GM18909 (cell line): ENCODE measurements around the gene SLC9C1.

Experiments used
- ATAC-seq: cut with Tn5 transposase; IDR thresholded peaks from one replicate; pipeline ENCODE4 v1.9.1; 2021; ENCODE audit warnings: mild to moderate bottlenecking; ENCODE audit not compliant: unreplicated experiment, poor library complexity

The SLC9C1 gene

DNA sequence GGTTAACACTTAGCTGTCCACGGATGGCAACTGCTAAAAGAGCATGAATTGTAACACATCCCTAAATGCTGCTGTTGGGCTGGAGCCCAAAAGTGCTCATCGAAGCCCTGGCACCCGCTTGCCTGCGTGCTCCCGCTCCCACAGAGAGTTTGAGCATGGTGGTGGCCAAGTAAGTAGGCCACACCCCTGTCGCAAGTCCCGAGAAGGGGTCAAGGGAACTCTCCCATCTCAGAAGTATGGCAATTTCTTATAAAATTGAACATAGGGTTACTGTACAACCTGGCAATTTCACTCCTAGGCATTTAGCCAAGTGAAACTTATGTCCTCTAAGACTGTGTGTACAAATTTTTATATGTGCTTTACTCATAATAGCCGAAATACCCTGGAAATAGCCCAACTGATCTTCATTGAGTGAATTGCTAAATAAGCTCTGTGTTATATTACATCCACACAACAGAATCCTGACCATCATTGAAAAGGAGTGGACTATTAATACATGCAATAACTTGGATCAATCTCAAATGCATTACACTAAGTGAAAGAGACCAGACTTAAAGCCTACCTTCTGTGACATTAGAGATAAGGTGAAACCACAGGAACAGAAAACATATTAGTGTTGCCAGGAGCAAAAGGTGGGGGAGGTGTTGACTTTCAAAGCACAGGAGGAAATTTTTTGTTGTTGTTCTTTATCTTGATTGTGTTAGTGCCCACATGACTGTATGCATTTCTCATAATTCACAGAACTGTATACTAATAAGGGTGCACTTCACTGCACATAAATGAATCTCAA is 159.5 kb downstream of the SLC9C1 start:
- ATAC-seq, result no peak

DNA sequence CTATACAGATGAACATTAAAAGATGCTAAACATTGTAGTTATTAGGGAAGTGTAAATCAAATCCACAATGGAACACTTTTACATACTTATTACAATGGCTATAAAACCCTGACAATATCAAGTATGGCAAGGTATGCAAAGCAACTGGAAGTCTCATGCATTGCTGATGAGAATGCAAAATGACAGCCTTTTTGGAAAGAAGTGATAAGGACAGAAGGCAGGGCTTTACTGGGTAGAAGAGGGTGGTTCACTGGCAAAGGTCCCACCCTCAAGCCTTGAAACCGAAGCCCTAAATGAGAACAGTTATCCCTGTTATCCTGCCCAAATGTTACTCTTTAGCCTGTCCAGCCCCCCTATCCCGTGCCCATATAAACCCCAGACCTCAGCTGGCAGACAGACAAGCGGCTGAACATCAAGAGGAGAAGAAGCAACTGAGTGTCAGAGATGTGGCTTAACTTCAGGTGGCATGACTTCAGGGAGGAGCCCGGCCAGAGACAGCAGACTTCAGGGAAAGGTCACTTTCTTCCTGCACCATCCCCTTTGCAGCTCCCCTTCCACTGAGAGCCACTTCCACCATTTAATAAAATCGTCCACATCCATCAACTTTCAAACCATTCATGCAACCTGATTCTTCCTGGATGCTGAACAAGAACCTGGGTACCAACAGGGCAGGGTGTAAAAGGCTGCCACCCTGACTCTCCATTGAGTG is 160.2 kb downstream of the SLC9C1 start:
- ATAC-seq, result no peak

DNA sequence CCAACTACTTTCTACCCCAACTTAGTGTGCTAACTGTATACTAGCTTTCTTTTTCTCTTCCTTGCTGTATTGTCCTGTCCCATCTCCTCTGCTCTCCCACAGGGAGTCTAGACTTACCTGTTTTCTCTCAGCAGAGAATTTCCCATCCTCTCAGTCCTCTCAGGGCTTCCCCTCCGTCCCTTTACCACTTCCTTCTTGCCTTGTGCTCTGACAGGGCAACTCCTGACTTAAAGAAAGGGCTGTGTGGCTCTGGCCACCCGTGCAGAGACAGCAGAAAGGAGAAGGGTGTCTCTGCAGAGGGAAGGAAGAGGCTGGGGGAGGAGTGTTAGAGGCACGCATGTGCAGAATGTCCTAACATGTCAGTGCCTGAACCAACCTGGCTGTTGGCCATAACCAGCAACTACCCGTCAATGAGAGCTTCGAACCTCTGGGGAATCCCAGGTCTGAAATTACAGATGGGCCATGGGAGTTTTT is 161.0 kb downstream of the SLC9C1 start, which contains the start of gene GCSAM:
GCSAM (minus strand) TSS at position 274 of the 474 bp plus-strand sequence; CDS start at position 146, 128 bp downstream.
- peak; percentile 80 for ATAC-seq

DNA sequence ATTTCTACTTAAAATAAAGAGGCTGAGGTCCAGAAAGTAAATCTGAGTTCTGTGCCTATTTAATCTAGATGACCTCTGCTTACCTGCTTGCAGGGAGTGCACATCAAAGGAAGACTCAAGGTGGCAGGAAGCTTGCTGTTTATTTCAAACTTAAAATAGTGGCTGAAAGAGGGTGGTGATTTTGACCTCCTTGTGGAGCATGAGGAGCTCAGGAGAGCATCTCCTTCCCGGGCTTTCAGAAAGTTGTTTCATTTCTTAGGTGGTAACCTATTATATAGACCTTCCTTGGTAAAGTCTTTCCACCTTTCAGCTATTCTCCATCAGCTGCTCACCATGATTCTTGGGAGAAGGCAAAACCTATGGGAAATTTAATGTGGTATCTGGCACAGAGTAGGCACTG is 161.5 kb downstream of the SLC9C1 start:
- ATAC-seq, result no peak

DNA sequence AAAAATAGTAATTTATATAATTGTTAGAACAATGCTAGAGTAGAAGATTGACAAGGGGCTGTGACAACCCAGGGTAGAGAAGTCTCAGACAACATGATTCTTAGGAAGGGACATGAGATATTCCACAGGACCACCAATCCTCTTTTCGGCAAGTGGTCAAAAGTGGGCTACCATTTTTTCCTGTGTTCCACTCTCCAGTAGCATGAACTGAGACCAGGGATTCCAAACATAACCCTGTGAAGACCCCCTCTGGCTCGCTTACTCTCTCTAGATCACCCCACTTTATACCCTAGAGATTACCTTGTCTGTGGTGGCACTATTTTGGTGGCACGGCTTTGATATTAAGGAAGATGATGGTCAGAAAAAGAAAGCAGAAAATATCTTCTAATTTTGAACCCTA is 161.9 kb downstream of the SLC9C1 start:
- no peak for ATAC-seq

DNA sequence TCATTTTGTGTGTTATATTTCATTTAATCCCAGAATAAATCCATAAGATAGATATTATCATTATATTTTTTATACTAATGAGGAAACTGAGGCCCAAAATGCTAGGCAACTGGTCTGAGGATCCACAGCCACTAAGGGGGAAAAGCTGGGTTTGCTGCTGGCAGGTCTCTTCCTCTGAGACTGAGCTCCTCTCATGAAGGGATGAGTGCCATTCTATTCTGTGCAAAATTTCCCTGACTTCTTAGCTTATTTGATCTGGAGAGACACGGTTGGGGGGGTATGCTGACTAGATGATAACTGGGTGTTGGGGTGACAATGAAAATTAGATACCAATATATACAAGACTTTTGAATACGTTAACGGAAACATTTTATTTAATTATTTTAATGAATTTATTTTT is 162.9 kb downstream of the SLC9C1 start:
- ATAC-seq, result no peak

DNA sequence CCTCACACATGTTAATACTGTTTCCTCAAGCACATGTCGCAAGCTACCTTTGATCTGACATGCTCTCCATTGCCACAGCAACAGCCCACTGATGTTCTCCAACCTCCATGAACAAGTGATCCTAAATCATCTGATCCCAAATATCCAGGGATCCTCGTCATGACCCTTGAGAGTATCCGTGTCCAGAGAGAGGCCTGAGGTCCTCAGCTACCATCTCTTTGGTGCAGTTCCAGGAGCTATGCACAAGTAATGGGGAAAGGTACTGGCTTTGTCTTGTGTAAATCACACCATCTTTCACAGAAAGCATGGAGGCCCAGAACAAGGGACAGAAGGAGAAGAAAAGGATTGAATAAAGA is 163.4 kb downstream of the SLC9C1 start:
- ATAC-seq, result no peak

DNA sequence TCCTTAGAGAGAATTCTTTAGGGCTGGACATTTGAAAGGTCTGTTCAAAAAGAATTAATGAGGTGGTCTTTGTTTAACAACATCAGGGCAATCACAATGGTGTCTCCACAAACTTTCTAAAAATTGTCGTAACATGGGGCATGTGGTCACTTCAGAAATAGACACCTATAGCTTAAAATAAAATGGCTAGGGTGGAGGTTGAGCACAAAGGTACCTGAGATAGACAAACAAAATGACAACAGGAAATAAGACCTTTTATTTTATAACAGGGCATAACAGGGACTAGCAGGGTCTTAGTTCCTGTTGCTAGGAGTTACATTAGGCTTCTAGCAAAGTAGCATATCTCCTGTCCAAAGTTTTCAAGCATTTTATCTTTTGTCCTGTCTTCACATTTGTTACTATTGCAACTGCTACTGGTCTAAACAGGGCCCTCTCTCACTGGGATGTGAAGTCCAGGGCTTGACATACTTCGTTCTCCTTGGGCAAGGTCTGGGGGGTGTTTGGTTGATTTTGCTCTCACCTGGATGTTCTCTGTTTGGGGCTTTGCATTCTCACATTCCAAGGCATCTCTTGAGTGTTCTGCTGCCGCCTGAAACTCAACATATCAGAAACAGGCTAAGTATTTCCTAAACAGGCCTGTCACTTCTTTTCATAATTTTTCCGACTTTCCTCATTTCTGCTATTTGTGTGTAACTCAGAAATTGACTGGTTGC is 163.9 kb downstream of the SLC9C1 start:
- no peak for ATAC-seq

DNA sequence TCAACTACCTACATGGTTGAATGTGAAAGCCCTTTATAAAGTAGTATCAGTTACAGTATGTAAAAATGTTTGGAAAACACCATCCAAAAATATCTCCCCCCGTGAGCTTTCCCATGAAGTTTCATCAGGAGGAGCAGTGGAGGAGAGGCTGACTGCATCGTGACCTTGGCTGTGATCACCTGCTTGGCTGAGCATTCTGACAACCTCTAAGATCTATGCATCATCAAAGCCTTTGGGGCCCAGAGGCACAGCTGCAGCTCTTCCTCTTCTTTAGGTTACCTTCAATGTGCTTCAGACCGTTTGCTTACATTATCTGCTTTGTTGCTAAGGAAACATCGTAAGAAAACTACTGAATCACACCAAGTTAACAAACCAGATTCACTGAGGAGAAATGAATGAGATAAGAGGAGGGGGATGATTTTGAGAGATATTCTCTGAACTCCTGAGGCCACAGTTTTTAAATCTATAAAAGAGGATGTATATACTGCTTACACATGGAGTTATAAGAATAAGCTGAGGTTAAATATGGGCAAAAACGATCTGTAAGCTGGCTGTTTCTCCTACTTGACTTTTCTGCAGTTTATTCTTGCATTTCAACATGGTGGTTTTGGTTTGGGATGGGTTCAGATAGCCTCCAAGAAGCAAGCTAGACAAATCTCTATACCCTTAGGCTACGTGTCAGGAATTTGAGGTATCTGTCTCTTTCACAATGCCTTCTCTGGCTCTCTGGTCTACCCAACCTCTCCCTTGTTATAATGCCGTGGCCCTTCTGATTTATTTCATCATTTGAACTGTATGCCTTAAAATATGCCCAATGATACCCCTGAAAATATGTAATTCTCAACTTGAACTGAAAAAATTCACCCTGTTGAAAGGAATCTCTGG is 164.9 kb downstream of the SLC9C1 start:
- ATAC-seq, result peak; percentile 56

DNA sequence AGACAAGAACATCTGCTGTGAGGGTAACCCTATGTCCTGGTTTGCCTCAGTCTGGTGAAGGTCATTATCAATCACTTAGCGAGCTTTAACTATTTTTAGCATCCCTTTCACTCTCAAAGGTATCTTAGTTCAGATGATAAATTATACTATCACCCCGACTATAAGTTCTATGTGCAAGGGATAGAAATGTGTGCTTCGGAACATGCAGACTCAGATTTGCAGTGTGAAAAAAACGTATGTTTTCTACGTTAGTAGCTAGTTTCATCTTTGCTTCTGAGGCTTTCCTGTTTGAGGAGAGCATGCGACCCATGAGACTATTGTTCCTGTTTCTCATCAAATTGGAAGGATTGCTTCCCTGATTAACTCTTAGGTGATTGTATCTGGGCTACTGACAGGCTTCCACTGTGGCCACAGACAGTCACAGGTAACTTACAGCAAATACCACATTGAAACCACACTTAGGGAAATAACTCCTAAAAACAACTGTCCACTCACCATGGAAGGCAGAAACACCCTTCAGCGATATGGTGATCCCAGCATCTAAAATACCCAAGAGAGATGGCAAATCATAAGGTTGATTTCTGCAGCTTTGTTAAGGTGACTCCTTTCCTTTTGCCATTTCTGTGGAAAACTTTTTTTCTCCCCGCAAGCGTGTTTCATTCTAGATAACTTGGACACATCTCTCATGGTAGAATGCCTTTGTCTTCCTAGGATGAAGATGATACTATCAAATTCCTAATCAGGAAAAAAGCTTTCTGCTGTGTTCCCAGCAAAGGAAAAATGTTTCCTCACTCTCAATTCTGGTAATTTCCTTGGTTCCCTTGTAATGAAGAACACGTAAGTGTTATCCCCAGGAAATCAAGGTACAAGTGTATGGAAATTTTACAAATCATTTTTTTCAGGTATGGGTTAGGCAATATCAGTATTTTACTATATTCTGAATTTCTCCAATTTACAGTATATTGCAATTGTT is 166.2 kb downstream of the SLC9C1 start:
- no peak for ATAC-seq

DNA sequence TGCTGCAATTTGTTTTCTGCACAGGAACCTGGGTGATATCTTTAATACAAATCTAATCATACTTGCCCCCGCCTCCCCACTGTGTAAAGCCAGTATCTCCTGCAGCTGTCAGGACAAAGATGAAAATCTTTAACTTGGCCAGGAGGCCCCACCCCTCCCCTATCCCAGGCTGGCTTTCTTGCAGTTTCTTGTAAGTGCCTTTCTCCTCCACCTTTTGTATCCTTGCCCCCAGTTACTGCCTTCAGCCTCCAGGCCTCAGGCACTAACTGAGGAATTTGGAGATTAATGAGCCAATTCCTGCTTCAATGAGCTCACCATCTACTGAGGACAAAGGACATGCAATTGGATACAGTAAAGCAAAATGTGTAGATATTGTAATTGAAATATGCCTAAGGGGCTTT is 167.5 kb downstream of the SLC9C1 start:
- no peak for ATAC-seq

DNA sequence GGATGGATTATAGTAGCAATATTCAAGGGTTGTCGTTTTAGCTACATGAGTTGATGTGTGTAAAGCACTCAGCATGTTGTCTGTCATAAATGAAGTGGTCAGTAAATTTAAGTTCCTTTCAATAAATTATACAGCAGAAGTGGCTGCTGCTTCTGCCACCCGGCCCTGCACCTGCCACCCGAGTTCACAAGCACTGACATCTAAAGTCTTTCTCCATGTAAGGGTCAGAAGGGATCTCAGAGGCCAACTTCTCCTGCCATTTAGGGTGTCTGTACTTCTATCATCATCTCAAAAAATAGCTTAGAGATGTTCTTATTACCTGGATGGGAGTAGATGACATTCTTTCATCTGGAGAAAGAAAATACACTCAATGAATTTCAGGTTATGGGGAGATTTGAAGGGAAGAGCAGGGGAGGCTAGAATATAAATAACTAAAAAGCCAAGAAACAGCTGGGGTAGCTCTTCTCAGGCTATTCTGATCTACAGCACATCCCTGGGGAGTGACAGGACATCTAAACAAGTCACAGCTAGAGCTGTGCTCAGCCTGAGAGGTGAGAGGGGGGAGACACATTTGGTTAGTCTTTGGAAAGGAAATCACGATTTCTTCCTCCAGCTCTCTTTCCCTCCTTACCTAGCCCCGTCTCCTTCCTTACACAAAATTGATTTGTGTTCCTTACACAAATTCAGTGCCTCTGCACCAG is 169.0 kb downstream of the SLC9C1 start:
- ATAC-seq, result no peak

DNA sequence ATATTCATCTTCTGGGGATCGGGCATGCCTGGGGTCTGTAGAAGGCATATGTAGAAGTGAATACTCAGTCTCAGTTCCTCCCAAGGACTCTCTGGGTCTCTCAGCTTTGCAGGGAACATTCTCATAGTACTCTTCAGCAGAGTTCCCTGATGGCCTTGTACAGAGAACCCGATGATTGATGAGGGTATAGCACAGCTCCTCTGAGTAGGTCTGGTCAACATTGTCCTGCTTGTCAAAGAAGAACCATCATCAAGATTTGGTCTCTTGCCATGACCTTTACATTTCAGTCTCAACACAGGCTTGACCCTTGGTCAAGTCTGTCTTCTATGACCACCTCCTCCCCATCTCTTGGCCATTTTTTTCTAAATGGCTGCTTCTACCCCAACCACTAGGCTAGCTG is 170.5 kb downstream of the SLC9C1 start:
- ATAC-seq, result no peak

DNA sequence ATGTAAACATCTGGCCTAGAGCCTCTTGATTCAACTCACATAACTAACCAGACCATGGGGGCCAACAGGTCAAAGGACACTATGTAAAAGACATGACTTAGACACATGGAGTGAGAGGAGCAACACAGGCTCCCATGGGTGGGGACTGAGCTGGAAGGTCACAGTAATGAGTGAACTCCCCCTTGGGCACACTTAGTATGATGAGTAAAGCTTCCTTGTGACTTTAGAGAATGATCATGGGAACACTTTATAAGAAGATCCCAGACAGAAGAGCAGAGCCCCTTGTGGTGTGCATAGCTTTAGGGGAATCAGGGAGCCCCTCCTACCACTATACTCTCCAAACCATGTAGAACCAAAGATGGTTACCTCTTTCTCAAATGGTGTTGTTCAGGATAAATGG is 171.1 kb downstream of the SLC9C1 start:
- no peak for ATAC-seq

DNA sequence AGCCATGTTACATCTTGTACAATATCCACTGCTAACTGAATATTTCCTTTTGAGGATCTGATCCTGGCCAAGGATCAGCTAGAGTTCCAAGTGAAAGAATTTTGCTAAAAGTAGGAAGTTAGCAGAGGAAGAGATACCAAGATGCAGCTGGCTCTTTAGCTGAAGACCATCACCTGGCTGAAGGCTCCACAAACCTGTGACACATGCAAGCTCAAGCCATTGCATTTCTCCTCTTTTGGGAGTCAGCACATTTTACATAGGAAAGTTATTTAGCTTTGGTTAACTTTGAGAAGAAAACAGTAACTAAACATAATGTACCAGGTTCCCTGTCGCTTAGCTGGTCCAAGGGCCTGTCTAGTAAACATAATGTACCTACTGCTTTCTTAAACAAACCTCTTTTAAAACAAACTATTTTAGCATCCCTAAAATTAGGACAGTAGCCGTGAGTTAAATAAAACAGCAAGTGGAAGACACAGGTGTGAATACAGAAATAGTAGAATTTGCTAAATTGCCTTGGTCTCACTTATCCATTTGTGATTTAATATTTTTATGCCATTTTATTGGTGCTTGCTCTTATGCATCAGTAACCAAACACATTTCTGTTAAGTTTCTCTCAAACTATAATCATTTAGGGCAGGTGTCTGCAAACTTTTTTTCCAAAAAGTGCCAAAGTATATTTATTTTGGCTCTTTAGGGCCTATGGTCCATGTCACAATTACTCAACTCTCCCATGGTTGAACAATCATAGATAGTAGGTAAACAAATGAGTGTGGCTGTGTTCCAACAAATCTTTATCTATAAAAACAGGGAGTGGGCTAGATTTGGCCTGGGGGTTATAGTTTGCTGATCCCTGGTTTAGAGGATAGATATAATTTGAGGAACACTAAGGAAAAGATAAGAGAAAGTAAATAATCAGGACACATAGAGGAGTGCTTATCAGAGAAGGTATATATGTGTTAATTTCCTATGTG is 172.2 kb downstream of the SLC9C1 start:
- ATAC-seq, result no peak

DNA sequence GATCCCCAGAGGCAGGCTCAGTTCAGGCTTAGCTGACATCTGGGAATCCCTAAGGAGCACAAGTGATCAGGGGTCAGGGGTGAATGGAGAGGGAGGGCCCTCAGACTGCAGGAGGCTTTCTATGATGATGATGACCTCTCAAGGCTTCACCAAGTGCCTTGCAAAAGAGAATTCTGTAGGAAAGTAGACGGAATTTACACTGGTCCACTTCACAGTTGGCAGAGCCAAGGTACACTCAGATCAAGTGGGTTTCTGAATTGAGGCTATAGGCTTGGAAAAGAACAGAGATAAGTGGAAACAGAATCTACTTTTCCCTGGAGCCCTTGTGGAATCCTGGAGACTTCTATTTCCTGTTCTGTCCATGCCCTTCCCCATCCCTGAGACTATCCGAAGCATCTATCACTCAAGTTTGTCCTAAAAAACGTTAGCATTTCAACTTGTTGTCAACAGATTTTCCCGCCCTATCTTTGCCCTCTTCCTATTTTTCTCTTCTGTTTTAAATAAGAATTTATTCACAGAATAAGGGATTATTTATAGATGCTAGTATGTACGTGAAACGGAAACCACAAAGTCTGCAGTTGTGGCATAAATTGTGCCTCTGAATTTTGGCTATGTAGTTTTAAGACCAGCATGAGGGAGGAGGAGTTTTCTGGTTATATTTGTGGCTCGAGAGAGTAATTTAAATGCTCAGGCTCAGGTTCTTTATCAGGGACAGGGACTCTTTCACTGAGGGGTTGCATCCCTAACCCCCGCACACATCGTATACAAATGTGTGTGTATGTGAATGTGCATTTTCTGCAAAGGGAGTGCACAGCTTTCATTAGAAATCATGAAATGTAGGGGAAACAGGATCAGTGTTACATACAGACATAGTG is 173.8 kb downstream of the SLC9C1 start:
- peak; percentile 33 for ATAC-seq
